Activated naive CD4-positive, alpha-beta T cell treated with anti-CD3 and anti-CD28 coated beads for 36 hours (primary cell): ENCODE measurements around the gene MAP3K2. TPM values are rescaled to one million over a fixed set of nuclear protein-coding genes. Genes with fewer than 3 reads are reported as not detected.

Source experiments
- CTCF ChIA-PET: fragments of 350-600 bp; sonication (Branson Sonifier 250); formaldehyde crosslinking; loops from one replicate; lab custom pipeline; 2021; ENCODE audit warnings: antibody characterized with exemption; lab: Charles Lee
- DNase-seq: peaks from one replicate; pipeline ENCODE4 v3.0.0-alpha.2; 2020
- H3K27ac Mint-ChIP-seq: one replicate; pipeline ENCODE4 v1.8.0; 2021; ENCODE audit warnings: mild to moderate bottlenecking, mixed read lengths
- H3K27me3 Mint-ChIP-seq: one replicate; pipeline ENCODE4 v1.8.0; 2021; ENCODE audit warnings: low read depth, mixed read lengths
- H3K36me3 Mint-ChIP-seq: one replicate; pipeline ENCODE4 v1.8.0; 2021; ENCODE audit warnings: low read depth, mixed read lengths
- H3K4me1 Mint-ChIP-seq: one replicate; pipeline ENCODE4 v1.8.0; 2021; ENCODE audit warnings: low read depth, mixed read lengths
- H3K4me3 Mint-ChIP-seq: one replicate; pipeline ENCODE4 v1.8.0; 2021; ENCODE audit warnings: mild to moderate bottlenecking, moderate library complexity, mixed read lengths
- H3K9me3 Mint-ChIP-seq: one replicate; pipeline ENCODE4 v1.8.0; 2021; ENCODE audit warnings: mixed read lengths
- intact Hi-C: fragments of 100-400 bp; cut with micrococcal nuclease; formaldehyde crosslinking; loops from one replicate; pipeline ENCODE4 v1.15.1; 2023
- total RNA-seq, 2 experiments: library from RNA; stranded (reverse); gene quantifications; one replicate each; pipeline ENCODE4 v1.2.3, GENCODE V29; 2021

The MAP3K2 gene
- 10 to 100 TPM; 27.1 to 27.4 TPM for total RNA-seq

- no peaks in the 10 kb centered on the region for H3K27me3 Mint-ChIP-seq
- intact Hi-C loops, result loop anchor here (1.0 to 5.0 kb wide), 10 partner anchors 22 to 731 kb away; partner anchors contain the start of genes BIN1, GYPC, IWS1 and POLR2D
- H3K9me3 Mint-ChIP-seq, result no peaks in the 10 kb centered on the region
- peak within 1 kb of the TSS; percentile 85 for H3K4me3 Mint-ChIP-seq
- H3K4me1 Mint-ChIP-seq, result peaks cover 69% of the 10 kb centered on the region
- H3K27ac Mint-ChIP-seq, result peak within 1 kb of the TSS; percentile 92
- H3K36me3 Mint-ChIP-seq, result peaks cover 9% of the 10 kb centered on the region
- CTCF ChIA-PET, result interaction anchor here (2.6 kb wide), 1 partner anchor 27 kb away, joined by 9 read pairs; no protein-coding TSS in a partner anchor
- DNase-seq, result peak; percentile 92
Observed at GRCh38 chr2:127387655-127388422, at the start of gene MAP3K2. TSS of gene MAP3K2 (minus strand) at chr2:127387975. CDS start at chr2:127343129, 44,846 bp downstream.

- Mint-ChIP-seq H3K4me1 (no peaks in the 10 kb centered on the region), H3K36me3 (peaks cover 3% of the 10 kb centered on the region), H3K4me3 (no peak overlapping the region), H3K9me3 (peaks cover 5% of the 10 kb centered on the region), H3K27ac (no peak overlapping the region), H3K27me3 (no peaks in the 10 kb centered on the region)
- CTCF ChIA-PET, result no interaction called here
- no peak for DNase-seq
- intact Hi-C loops, result no loop called here
Observed at GRCh38 chr2:127437056-127437455, 49.3 kb upstream of the MAP3K2 start.

GRCh38 chr2:127434515-127434914 lies 46.7 kb upstream of the MAP3K2 start:
- Mint-ChIP-seq H3K27me3 (no peaks in the 10 kb centered on the region), H3K4me1 (no peaks in the 10 kb centered on the region), H3K4me3 (no peak overlapping the region), H3K36me3 (no peaks in the 10 kb centered on the region), H3K9me3 (no peaks in the 10 kb centered on the region), H3K27ac (no peak overlapping the region)
- CTCF ChIA-PET, result no interaction called here
- no peak for DNase-seq
- intact Hi-C loops, result no loop called here

- H3K27me3 Mint-ChIP-seq, result no peaks in the 10 kb centered on the region
- DNase-seq, result no peak
- intact Hi-C loops, result no loop called here
Observed at GRCh38 chr2:127431408-127432023, 43.7 kb upstream of the MAP3K2 start.

GRCh38 chr2:127429844-127430425 lies 42.2 kb upstream of the MAP3K2 start:
- H3K36me3 Mint-ChIP-seq, result no peaks in the 10 kb centered on the region
- no peak overlapping the region for H3K27ac Mint-ChIP-seq

More at GRCh38 chr2:127431408-127432023, 43.7 kb upstream of the MAP3K2 start:
- Mint-ChIP-seq H3K4me1 (no peaks in the 10 kb centered on the region), H3K4me3 (no peak overlapping the region), H3K9me3 (no peaks in the 10 kb centered on the region), H3K36me3 (no peaks in the 10 kb centered on the region), H3K27ac (no peak overlapping the region)
- CTCF ChIA-PET, result no interaction called here

GRCh38 chr2:127429291-127429690 lies 41.5 kb upstream of the MAP3K2 start:
- no peak overlapping the region for H3K27ac Mint-ChIP-seq
- H3K36me3 Mint-ChIP-seq, result no peaks in the 10 kb centered on the region
- CTCF ChIA-PET, result interaction anchor here (0.6 kb wide), 2 partner anchors 13 to 52 kb away, joined by 3 to 4 read pairs; no protein-coding TSS in a partner anchor
- H3K9me3 Mint-ChIP-seq, result no peaks in the 10 kb centered on the region
- no peak overlapping the region for H3K4me3 Mint-ChIP-seq
- H3K27me3 Mint-ChIP-seq, result peaks cover 15% of the 10 kb centered on the region
- intact Hi-C loops, result no loop called here
- no peak for DNase-seq
- H3K4me1 Mint-ChIP-seq, result no peaks in the 10 kb centered on the region

More at GRCh38 chr2:127429844-127430425, 42.2 kb upstream of the MAP3K2 start:
- DNase-seq, result no peak
- intact Hi-C loops, result no loop called here
- peaks cover 12% of the 10 kb centered on the region for H3K27me3 Mint-ChIP-seq
- no peaks in the 10 kb centered on the region for H3K9me3 Mint-ChIP-seq
- CTCF ChIA-PET, result interaction anchor here (0.6 kb wide), 1 partner anchor 13 kb away, joined by 3 read pairs; no protein-coding TSS in a partner anchor
- H3K4me3 Mint-ChIP-seq, result no peak overlapping the region
- H3K4me1 Mint-ChIP-seq, result no peaks in the 10 kb centered on the region

- Mint-ChIP-seq H3K27ac (no peak overlapping the region), H3K4me3 (no peak overlapping the region), H3K27me3 (peaks cover 20% of the 10 kb centered on the region), H3K9me3 (no peaks in the 10 kb centered on the region), H3K36me3 (no peaks in the 10 kb centered on the region), H3K4me1 (peaks cover 2% of the 10 kb centered on the region)
- DNase-seq, result no peak
- intact Hi-C loops, result no loop called here
- CTCF ChIA-PET, result no interaction called here
Observed at GRCh38 chr2:127428815-127429109, 41.0 kb upstream of the MAP3K2 start.

GRCh38 chr2:127428057-127428814 lies 40.5 kb upstream of the MAP3K2 start:
- Mint-ChIP-seq H3K9me3 (no peaks in the 10 kb centered on the region), H3K27me3 (peaks cover 26% of the 10 kb centered on the region), H3K36me3 (no peaks in the 10 kb centered on the region), H3K4me3 (no peak overlapping the region), H3K27ac (no peak overlapping the region), H3K4me1 (peaks cover 5% of the 10 kb centered on the region)
- intact Hi-C loops, result no loop called here
- CTCF ChIA-PET, result no interaction called here
- no peak for DNase-seq

GRCh38 chr2:127427376-127428056 lies 39.7 kb upstream of the MAP3K2 start:
- DNase-seq, result no peak
- Mint-ChIP-seq H3K4me3 (no peak overlapping the region), H3K27me3 (peaks cover 29% of the 10 kb centered on the region), H3K36me3 (no peaks in the 10 kb centered on the region), H3K4me1 (peaks cover 7% of the 10 kb centered on the region), H3K27ac (no peak overlapping the region), H3K9me3 (no peaks in the 10 kb centered on the region)
- CTCF ChIA-PET, result interaction anchor here (0.9 kb wide), 1 partner anchor 51 kb away, joined by 3 read pairs; no protein-coding TSS in a partner anchor
- intact Hi-C loops, result no loop called here

GRCh38 chr2:127426501-127427354 lies 39.0 kb upstream of the MAP3K2 start:
- CTCF ChIA-PET, result interaction anchor here (0.9 kb wide), 1 partner anchor 52 kb away, joined by 3 read pairs; no protein-coding TSS in a partner anchor

More at GRCh38 chr2:127426501-127427354, 39.0 kb upstream of the MAP3K2 start:
- H3K27ac Mint-ChIP-seq, result no peak overlapping the region
- H3K4me1 Mint-ChIP-seq, result peaks cover 10% of the 10 kb centered on the region
- H3K9me3 Mint-ChIP-seq, result no peaks in the 10 kb centered on the region
- intact Hi-C loops, result no loop called here
- DNase-seq, result no peak
- peaks cover 36% of the 10 kb centered on the region for H3K27me3 Mint-ChIP-seq
- no peak overlapping the region for H3K4me3 Mint-ChIP-seq
- H3K36me3 Mint-ChIP-seq, result no peaks in the 10 kb centered on the region
